Hepatocyte (in vitro differentiated cells): Measurements from ENCODE around the gene GCH1.

Experiments
- CTCF ChIP-seq: fragments of 200-600 bp; sonication (generic); IDR thresholded peaks from 2 replicates; pipeline ENCODE4 v1.5.1; 2016; ENCODE audit warnings: antibody characterized with exemption, mild to moderate bottlenecking; ENCODE audit not compliant: poor library complexity
- EZH2 ChIP-seq: fragments of 200-600 bp; sonication (generic); IDR thresholded peaks from 2 replicates; pipeline ENCODE4 v1.6.1; 2016; ENCODE audit warnings: antibody characterized with exemption, mild to moderate bottlenecking, borderline replicate concordance

GRCh38 chr14:54877015-54877702, 25.5 kb downstream of the GCH1 start:
- TF ChIP-seq CTCF = no peak
- no peak for TF ChIP-seq EZH2
